HuH-7.5 (cell line): ENCODE results near the gene INHBB.
"Not testable (repeated sequence)": the region's sequence is repeated elsewhere in the genome, so short reads cannot be mapped to it uniquely, and the experiment has no call there.

Experiments used
- DNase-seq: peaks from one replicate; pipeline ENCODE4 v3.0.0; 2011; ENCODE audit warnings: low spot score

INHBB gene

GRCh38 chr2:120316528-120317179 is 29.3 kb upstream of the INHBB start:
- no peak for DNase-seq

GRCh38 chr2:120317180-120317533 is 28.8 kb upstream of the INHBB start:
- DNase-seq, result no peak

- no peak for DNase-seq
Observed at GRCh38 chr2:120317916-120318315, 28.0 kb upstream of the INHBB start.

- no peak for DNase-seq
Observed at GRCh38 chr2:120318626-120319025, 27.3 kb upstream of the INHBB start.

GRCh38 chr2:120319123-120319522 is 26.8 kb upstream of the INHBB start:
- no peak for DNase-seq

GRCh38 chr2:120319686-120320317 is 26.1 kb upstream of the INHBB start:
- DNase-seq, result no peak

GRCh38 chr2:120320318-120320851 is 25.6 kb upstream of the INHBB start:
- no peak for DNase-seq

GRCh38 chr2:120320887-120321556 is 24.9 kb upstream of the INHBB start:
- not testable (repeated sequence) for DNase-seq

- no peak for DNase-seq
Observed at GRCh38 chr2:120321721-120322284, 24.1 kb upstream of the INHBB start.

- DNase-seq, result no peak
Observed at GRCh38 chr2:120322329-120322728, 23.6 kb upstream of the INHBB start.

GRCh38 chr2:120323214-120323613 is 22.7 kb upstream of the INHBB start:
- DNase-seq, result no peak

GRCh38 chr2:120323807-120324399 is 22.0 kb upstream of the INHBB start:
- DNase-seq, result no peak

GRCh38 chr2:120324933-120325332 is 21.0 kb upstream of the INHBB start:
- DNase-seq, result no peak

GRCh38 chr2:120326066-120326465 is 19.9 kb upstream of the INHBB start:
- DNase-seq, result no peak

GRCh38 chr2:120330946-120331822 is 14.8 kb upstream of the INHBB start:
- DNase-seq, result no peak

- no peak for DNase-seq
Observed at GRCh38 chr2:120331903-120332302, 14.0 kb upstream of the INHBB start.

GRCh38 chr2:120332384-120332783 is 13.6 kb upstream of the INHBB start:
- no peak for DNase-seq

- DNase-seq, result no peak
Observed at GRCh38 chr2:120334068-120334467, 11.9 kb upstream of the INHBB start.

- no peak for DNase-seq
Observed at GRCh38 chr2:120336749-120337148, 9.2 kb upstream of the INHBB start.

GRCh38 chr2:120338015-120338414 is 7.9 kb upstream of the INHBB start:
- DNase-seq, result no peak

GRCh38 chr2:120341977-120342376 is 4.0 kb upstream of the INHBB start:
- no peak for DNase-seq

GRCh38 chr2:120342446-120342845 is 3.5 kb upstream of the INHBB start:
- no peak for DNase-seq
